Endodermal cell (in vitro differentiated cells): ENCODE results near the gene FXYD6. TPM values are rescaled to one million over a fixed set of nuclear protein-coding genes. Genes with fewer than 3 reads are reported as not detected.
A peak's percentile ranks its signal among the peaks of the same experiment; 100 is the strongest.

ENCODE experiments used
- DNase-seq: peaks from one replicate; pipeline ENCODE4 v3.0.0-alpha.2; 2017
- H3K27ac ChIP-seq: 2 replicates; pipeline ENCODE4 v1.5.1; 2013; ENCODE audit warnings: mild to moderate bottlenecking, low read depth, low read length, moderate library complexity
- H3K27me3 ChIP-seq: 2 replicates; pipeline ENCODE4 v1.6.1; 2013; ENCODE audit warnings: mild to moderate bottlenecking, low read length, moderate library complexity; ENCODE audit not compliant: insufficient read depth, control insufficient read depth, poor library complexity, severe bottlenecking
- H3K36me3 ChIP-seq: 2 replicates; pipeline ENCODE4 v1.7.0; 2013; ENCODE audit warnings: mild to moderate bottlenecking, low read length, moderate library complexity; ENCODE audit not compliant: control insufficient read depth, insufficient read depth
- H3K4me1 ChIP-seq: one replicate; pipeline ENCODE4 v1.7.0; 2013; ENCODE audit warnings: low read length; ENCODE audit not compliant: control insufficient read depth, insufficient read depth
- H3K4me3 ChIP-seq: 2 replicates; pipeline ENCODE4 v1.5.1; 2013; ENCODE audit warnings: mild to moderate bottlenecking, low read length, moderate library complexity
- H3K9ac ChIP-seq: 2 replicates; pipeline ENCODE4 v1.6.1; 2013; ENCODE audit warnings: mild to moderate bottlenecking, low read length, moderate library complexity; ENCODE audit not compliant: poor library complexity, severe bottlenecking; ENCODE audit errors: extremely low read depth
- H3K9me3 ChIP-seq: 2 replicates; pipeline ENCODE4 v1.6.1; 2013; ENCODE audit warnings: mild to moderate bottlenecking, low read length, moderate library complexity; ENCODE audit not compliant: control insufficient read depth
- H3K27ac Mint-ChIP-seq: 2 replicates; pipeline ENCODE4 v1.8.0; 2020; ENCODE audit warnings: mixed read lengths
- H3K27me3 Mint-ChIP-seq: 2 replicates; pipeline ENCODE4 v1.8.0; 2021; ENCODE audit warnings: mild to moderate bottlenecking, mixed read lengths; ENCODE audit not compliant: insufficient read depth
- H3K36me3 Mint-ChIP-seq: 2 replicates; pipeline ENCODE4 v1.8.0; 2020; ENCODE audit warnings: low read depth, mixed read lengths
- H3K4me1 Mint-ChIP-seq: 2 replicates; pipeline ENCODE4 v1.8.0; 2020; ENCODE audit warnings: mixed read lengths
- H3K4me3 Mint-ChIP-seq: 2 replicates; pipeline ENCODE4 v1.8.0; 2020; ENCODE audit warnings: mild to moderate bottlenecking, moderate library complexity, mixed read lengths
- H3K9me3 Mint-ChIP-seq: 2 replicates; pipeline ENCODE4 v1.8.0; 2020; ENCODE audit warnings: mild to moderate bottlenecking, mixed read lengths
- CTCF ChIP-seq: fragments of 200-600 bp; sonication (generic); conservative IDR thresholded peaks from 2 replicates; pipeline ENCODE4 v1.5.0; 2021; ENCODE audit warnings: antibody characterized with exemption, mild to moderate bottlenecking
- WGBS, 2 experiments: methylation state at CpG; one replicate each; pipeline versions ENCODE4 v1.1.5 to v1.1.7; 2013; ENCODE audit warnings: missing lambda C conversion rate in 2 of 2, mixed read lengths in 1 of 2; ENCODE audit not compliant: insufficient coverage in 1 of 2, insufficient read length in 1 of 2; 5-methylcytosine and 5-hydroxymethylcytosine counted together
- total RNA-seq, 2 donors: library from RNA; stranded (reverse); fragmentation: NEBNext Ultra II Directional in 1 of 2; extraction: Animal tissue kit (Norgen Biotek cat#: 25700) in 1 of 2; gene quantifications; 2 replicates in 1 of 2; 3 replicates in 1 of 2; pipeline ENCODE4 v1.2.1, GENCODE V29; 2021

The FXYD6 gene
- total RNA-seq, 2 donors from 2014 or later, result 54.1 to 61.8 TPM

GRCh38 chr11:117809236-117810055, 67.0 kb downstream of the FXYD6 start:
- H3K4me3 Mint-ChIP-seq, result no peak overlapping the region
- peak; percentile 87 for DNase-seq
- peaks cover 49% of the 10 kb centered on the region for H3K4me1 Mint-ChIP-seq
- H3K27ac ChIP-seq, result no peak overlapping the region
- H3K4me3 ChIP-seq, result no peak overlapping the region
- no peaks in the 10 kb centered on the region for H3K9me3 Mint-ChIP-seq
- H3K27me3 ChIP-seq, result peaks cover 6% of the 10 kb centered on the region
- no peaks in the 10 kb centered on the region for H3K27me3 Mint-ChIP-seq
- H3K36me3 ChIP-seq, result no peaks in the 10 kb centered on the region
- peak; percentile 76 for TF ChIP-seq CTCF
- peaks cover 20% of the 10 kb centered on the region for H3K36me3 Mint-ChIP-seq
- no peak overlapping the region for H3K9ac ChIP-seq
- H3K9me3 ChIP-seq, result no peaks in the 10 kb centered on the region
- H3K27ac Mint-ChIP-seq, result no peak overlapping the region
- WGBS, 2 experiments, result 58 to 71% methylated on average over 18 to 22 of the region's 22 CpGs
- H3K4me1 ChIP-seq, result peaks cover 2% of the 10 kb centered on the region

- Histone ChIP-seq H3K4me1 (peaks cover 2% of the 10 kb centered on the region), H3K4me3 (no peak overlapping the region), H3K36me3 (no peaks in the 10 kb centered on the region), H3K9ac (no peak overlapping the region), H3K27me3 (peaks cover 6% of the 10 kb centered on the region), H3K27ac (no peak overlapping the region), H3K9me3 (no peaks in the 10 kb centered on the region)
- no peak overlapping the region for H3K27ac Mint-ChIP-seq
- no peaks in the 10 kb centered on the region for H3K27me3 Mint-ChIP-seq
- no peak for DNase-seq
- WGBS, 2 experiments, result 90 to 92% methylated on average over 12 of the region's 12 CpGs
- H3K4me3 Mint-ChIP-seq, result no peak overlapping the region
- peaks cover 43% of the 10 kb centered on the region for H3K4me1 Mint-ChIP-seq
- H3K36me3 Mint-ChIP-seq, result peaks cover 24% of the 10 kb centered on the region
- H3K9me3 Mint-ChIP-seq, result no peaks in the 10 kb centered on the region
- no peak for TF ChIP-seq CTCF
Observed at GRCh38 chr11:117808784-117809183, 67.7 kb downstream of the FXYD6 start.

GRCh38 chr11:117807482-117808327, 68.8 kb downstream of the FXYD6 start:
- H3K4me1 ChIP-seq, result peaks cover 2% of the 10 kb centered on the region
- Mint-ChIP-seq H3K4me3 (no peak overlapping the region), H3K27me3 (no peaks in the 10 kb centered on the region), H3K36me3 (peaks cover 28% of the 10 kb centered on the region), H3K4me1 (peaks cover 35% of the 10 kb centered on the region), H3K27ac (no peak overlapping the region), H3K9me3 (no peaks in the 10 kb centered on the region)
- H3K27me3 ChIP-seq, result peaks cover 9% of the 10 kb centered on the region
- peak; percentile 94 for TF ChIP-seq CTCF
- DNase-seq, result peak; percentile 92
- no peak overlapping the region for H3K4me3 ChIP-seq
- no peaks in the 10 kb centered on the region for H3K9me3 ChIP-seq
- no peak overlapping the region for H3K9ac ChIP-seq
- WGBS, 2 experiments, result 71 to 78% methylated on average over 18 to 22 of the region's 22 CpGs
- H3K27ac ChIP-seq, result no peak overlapping the region
- no peaks in the 10 kb centered on the region for H3K36me3 ChIP-seq
